ENCODE measurements around the gene NPHP3. TPM values are rescaled to one million over a fixed set of nuclear protein-coding genes. Genes with fewer than 3 reads are reported as not detected.

NPHP3 gene
- total and polyA plus RNA-seq, 4 donors = 3.0 to 19.7 (median 6.3) TPM

DNA sequence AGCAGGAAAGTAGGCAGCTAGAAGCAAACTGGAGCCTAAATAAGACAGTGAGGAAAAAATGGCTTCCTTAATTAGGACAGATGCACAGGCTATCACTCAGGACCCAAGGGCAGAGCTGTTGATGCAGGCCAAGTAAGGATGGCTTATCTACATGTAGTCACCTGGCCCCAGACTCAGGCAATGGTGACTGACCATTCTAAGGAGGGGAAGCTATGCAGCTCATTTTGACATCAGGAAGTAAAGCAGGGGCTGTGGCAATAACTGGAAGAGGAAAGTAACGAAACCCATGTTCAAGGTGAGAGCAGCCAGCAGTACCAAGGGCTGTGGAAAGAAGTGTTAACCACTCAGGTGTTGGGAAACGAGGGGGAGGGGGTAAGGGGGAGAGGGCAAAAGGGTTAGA, 78.8 kb downstream of the NPHP3 start:
- H3K4me1 ChIP-seq (ENCODE audit: control insufficient read depth in 4 of 4, insufficient read depth in 4 of 4, low read length in 3 of 4) = no peaks in the 10 kb centered on the region
- no peaks in the 10 kb centered on the region for H3K9me3 ChIP-seq (ENCODE audit: control insufficient read depth in 4 of 4, low read length in 3 of 4)
- H3K27me3 ChIP-seq (ENCODE audit: control insufficient read depth in 4 of 4, insufficient read depth in 4 of 4, low read length in 3 of 4) = no peaks in the 10 kb centered on the region
- TF ChIP-seq HNF4A (conservative IDR thresholded peaks at IDR 0.05) (no peak), YY1 (IDR thresholded peaks at IDR 0.05) (no peak), ZBTB33 (IDR thresholded peaks at IDR 0.05) (no peak), FOXA1 (IDR thresholded peaks at IDR 0.05) (no peak), MAX (IDR thresholded peaks at IDR 0.05) (no peak), REST (IDR thresholded peaks at IDR 0.05) (no peak), CTCF (IDR thresholded peaks at IDR 0.05; ENCODE audit: low read depth, low read length, missing input control) (no peak)
- DNase-seq (ENCODE audit: low spot score) = no peak
- H3K4me3 ChIP-seq (ENCODE audit: low read depth in 1 of 3, low read length in 3 of 3) = no peak overlapping the region
- peaks cover 1 to 29% (median 18%) of the 10 kb centered on the region in 4 donors for H3K36me3 ChIP-seq (ENCODE audit: control insufficient read depth in 4 of 4, insufficient read depth in 3 of 4, low read depth in 1 of 4, low read length in 3 of 4)
- WGBS = 71% methylated on average over 2 of the region's 2 CpGs
- H3K27ac ChIP-seq (ENCODE audit: low read depth in 1 of 2, low read length in 2 of 2) = no peak overlapping the region
- no peak overlapping the region for H3K9ac ChIP-seq (ENCODE audit: low read depth in 1 of 2, low read length in 2 of 2)

DNA sequence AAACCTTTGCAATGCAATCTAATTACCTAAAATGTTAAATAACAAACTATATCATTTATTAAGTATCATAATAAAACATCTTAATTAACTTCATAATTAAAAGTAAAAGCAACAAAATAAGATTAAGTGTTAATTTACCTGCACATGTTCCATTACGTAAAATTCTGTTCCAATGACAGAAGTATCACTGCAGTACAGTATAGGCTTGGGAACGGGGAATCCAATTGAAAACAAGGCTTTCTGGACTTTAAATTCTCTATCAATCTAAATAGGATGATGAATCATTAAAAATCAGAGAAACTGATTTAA, 79.7 kb downstream of the NPHP3 start:
- Histone ChIP-seq H3K36me3 (ENCODE audit: control insufficient read depth in 4 of 4, insufficient read depth in 3 of 4, low read depth in 1 of 4, low read length in 3 of 4) (peaks cover 1 to 36% (median 23%) of the 10 kb centered on the region in 4 donors), H3K9ac (ENCODE audit: low read depth in 1 of 2, low read length in 2 of 2) (no peak overlapping the region), H3K27ac (ENCODE audit: low read depth in 1 of 2, low read length in 2 of 2) (no peak overlapping the region), H3K9me3 (ENCODE audit: control insufficient read depth in 4 of 4, low read length in 3 of 4) (no peaks in the 10 kb centered on the region), H3K4me3 (ENCODE audit: low read depth in 1 of 3, low read length in 3 of 3) (no peak overlapping the region), H3K4me1 (ENCODE audit: control insufficient read depth in 4 of 4, insufficient read depth in 4 of 4, low read length in 3 of 4) (no peaks in the 10 kb centered on the region), H3K27me3 (ENCODE audit: control insufficient read depth in 4 of 4, insufficient read depth in 4 of 4, low read length in 3 of 4) (no peaks in the 10 kb centered on the region)
- no peak for DNase-seq (ENCODE audit: low spot score)
- TF ChIP-seq EGR1 (IDR thresholded peaks at IDR 0.05; ENCODE audit: low read depth in 2 of 2) (no peak), SP1 (IDR thresholded peaks at IDR 0.05) (no peak), HNF4A (conservative IDR thresholded peaks at IDR 0.05) (no peak), TAF1 (conservative IDR thresholded peaks at IDR 0.05) (no peak), JUND (IDR thresholded peaks at IDR 0.05) (no peak), MAX (IDR thresholded peaks at IDR 0.05) (no peak)
- WGBS = 59% methylated on average over 2 of the region's 2 CpGs

All from liver (tissue), 9 donors.